Astrocyte of the spinal cord (primary cell): ENCODE measurements around the gene SMC6.

Experiments used
- DNase-seq: peaks from one replicate; pipeline ENCODE4 v3.0.0; 2011; ENCODE audit warnings: low read depth, low spot score
- H3K4me3 ChIP-seq: 2 replicates; pipeline ENCODE4 v1.5.1; 2011; ENCODE audit warnings: low read depth, mild to moderate bottlenecking, low read length, moderate library complexity
- in situ Hi-C: cut with HindIII; loops from 2 replicates; pipeline ENCODE4 v1.10.0; 2017; ENCODE audit warnings: low sequenced_read_pairs
- TF ChIP-seq, protein P1 (sequence below): IDR thresholded peaks from 2 replicates; pipeline ENCODE4 v1.5.1; 2012; ENCODE audit warnings: low read depth, mild to moderate bottlenecking, low read length, inconsistent platforms

Gene SMC6

GRCh38 chr2:17710547-17711248 lies 42.9 kb downstream of the SMC6 start:
- in situ Hi-C loops, result no loop called here
- no peak overlapping the region for H3K4me3 ChIP-seq

DNA sequence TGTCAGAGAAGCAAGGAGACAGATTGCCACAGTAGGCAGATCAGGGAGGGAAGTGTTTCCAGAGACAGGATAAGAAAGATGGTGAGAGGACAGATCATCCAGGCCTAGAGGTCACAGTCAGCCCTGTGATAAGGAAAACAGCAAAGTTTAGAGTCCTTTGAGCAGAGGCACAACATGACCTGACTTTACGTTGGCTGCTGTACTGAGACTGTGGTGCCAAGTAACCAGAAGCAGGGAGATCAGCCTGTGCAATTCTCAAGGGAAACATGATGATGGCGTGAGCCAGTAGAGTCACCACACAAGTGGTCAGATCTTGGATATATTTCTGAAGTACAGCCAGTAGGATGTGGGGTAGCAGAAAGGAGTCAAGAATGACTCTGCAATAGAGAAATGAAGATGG lies 43.7 kb downstream of the SMC6 start:
- TF ChIP-seq, protein P1, sequence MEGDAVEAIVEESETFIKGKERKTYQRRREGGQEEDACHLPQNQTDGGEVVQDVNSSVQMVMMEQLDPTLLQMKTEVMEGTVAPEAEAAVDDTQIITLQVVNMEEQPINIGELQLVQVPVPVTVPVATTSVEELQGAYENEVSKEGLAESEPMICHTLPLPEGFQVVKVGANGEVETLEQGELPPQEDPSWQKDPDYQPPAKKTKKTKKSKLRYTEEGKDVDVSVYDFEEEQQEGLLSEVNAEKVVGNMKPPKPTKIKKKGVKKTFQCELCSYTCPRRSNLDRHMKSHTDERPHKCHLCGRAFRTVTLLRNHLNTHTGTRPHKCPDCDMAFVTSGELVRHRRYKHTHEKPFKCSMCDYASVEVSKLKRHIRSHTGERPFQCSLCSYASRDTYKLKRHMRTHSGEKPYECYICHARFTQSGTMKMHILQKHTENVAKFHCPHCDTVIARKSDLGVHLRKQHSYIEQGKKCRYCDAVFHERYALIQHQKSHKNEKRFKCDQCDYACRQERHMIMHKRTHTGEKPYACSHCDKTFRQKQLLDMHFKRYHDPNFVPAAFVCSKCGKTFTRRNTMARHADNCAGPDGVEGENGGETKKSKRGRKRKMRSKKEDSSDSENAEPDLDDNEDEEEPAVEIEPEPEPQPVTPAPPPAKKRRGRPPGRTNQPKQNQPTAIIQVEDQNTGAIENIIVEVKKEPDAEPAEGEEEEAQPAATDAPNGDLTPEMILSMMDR, result no peak
- no peak overlapping the region for H3K4me3 ChIP-seq
- in situ Hi-C loops, result no loop called here
- DNase-seq, result no peak

More at GRCh38 chr2:17710547-17711248, 42.9 kb downstream of the SMC6 start:
- TF ChIP-seq, protein P1, result no peak
- DNase-seq, result no peak

GRCh38 chr2:17708501-17708900 lies 45.1 kb downstream of the SMC6 start:
- TF ChIP-seq, protein P1, result no peak
- H3K4me3 ChIP-seq, result no peak overlapping the region
- DNase-seq, result no peak
- in situ Hi-C loops, result no loop called here

- in situ Hi-C loops, result no loop called here
- TF ChIP-seq, protein P1, result no peak
- H3K4me3 ChIP-seq, result no peak overlapping the region
- no peak for DNase-seq
These were observed 46.8 kb downstream of the SMC6 start for GRCh38 chr2:17706845-17707244.

- in situ Hi-C loops, result no loop called here
- no peak overlapping the region for H3K4me3 ChIP-seq
These were observed 62.8 kb downstream of the SMC6 start for GRCh38 chr2:17690776-17691175.

DNA sequence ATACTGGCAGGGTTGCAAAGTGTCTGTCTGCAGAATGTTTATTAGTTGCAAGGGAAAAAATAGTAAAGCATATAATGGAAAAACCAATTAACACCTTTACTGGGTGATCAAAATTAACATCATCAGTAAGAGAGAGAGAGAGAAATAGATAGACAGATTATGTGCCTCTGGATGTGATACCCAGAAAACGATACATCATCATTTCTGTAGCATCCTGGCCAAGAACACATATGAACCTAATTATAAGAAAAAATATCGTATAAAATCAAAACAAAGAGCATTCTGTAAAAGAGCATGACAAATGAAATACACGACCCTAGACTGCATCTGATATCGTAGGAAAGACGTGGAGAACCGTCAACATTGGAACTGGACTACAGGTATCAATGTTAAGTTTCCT lies 64.6 kb downstream of the SMC6 start:
- H3K4me3 ChIP-seq, result no peak overlapping the region
- in situ Hi-C loops, result no loop called here
- TF ChIP-seq, protein P1, result no peak
- DNase-seq, result no peak

More at GRCh38 chr2:17690776-17691175, 62.8 kb downstream of the SMC6 start:
- TF ChIP-seq, protein P1, result no peak
- DNase-seq, result no peak
